K562 (cell line): ENCODE results near the gene FASLG. TPM values are rescaled to one million over a fixed set of nuclear protein-coding genes. Genes with fewer than 3 reads are reported as not detected.
A peak's percentile ranks its signal among the peaks of the same experiment; 100 is the strongest.

Experiments
- ATAC-seq: fragments of 200-7000 bp; cut with Tn5 transposase; 3 replicates; pipeline ENCODE4 v1.9.1; 2020; ENCODE audit warnings: moderate library complexity
- BruUV-seq: library from RNA; stranded (reverse); fragments of 400-500 nt; replicated peaks from 2 replicates; lab custom pipeline; 2021; lab: Mats Ljungman, UMichigan
- CTCF ChIA-PET: fragments of 300-600 bp; formaldehyde crosslinking; extraction: SDS; loops from one replicate; lab custom pipeline; 2021; ENCODE audit warnings: low intra/inter-chr PET ratio; lab: Yijun Ruan, JAX
- POLR2A ChIA-PET: fragments of 300-600, 350-650 bp; sonication (Branson Sonifier 250); formaldehyde crosslinking; extraction: SDS; loops from one replicate; lab custom pipeline; 2021; ENCODE audit warnings: antibody characterized with exemption, inconsistent platforms; lab: Yijun Ruan, JAX
- DNase-seq, 4 experiments: peaks; one replicate each; pipeline versions ENCODE4 v3.0.0 to v3.0.0-alpha.2; 2011 to 2018; ENCODE audit warnings: low spot score in 3 of 4, mixed read lengths in 3 of 4; ENCODE audit errors: extremely low read depth in 1 of 4
- FAIRE-seq: peaks from 2 replicates; lab custom pipeline; 2011; peaks lifted over from hg19 to GRCh38; lab: Jason Lieb, UNC
- H2AFZ ChIP-seq: 2 replicates; pipeline ENCODE4 v1.6.0; 2011; ENCODE audit warnings: low read depth, low read length, control low read depth, inconsistent platforms
- H3K27ac ChIP-seq: fragments of 200-600 bp; 3 replicates; pipeline ENCODE4 v1.8.0; 2011; ENCODE audit warnings: low read depth, mild to moderate bottlenecking, control low read depth, inconsistent platforms, low read length, moderate library complexity, mixed read lengths; ENCODE audit errors: extremely low read depth
- H3K27me3 ChIP-seq, 2 experiments: fragments of 300-600 bp in 1 of 2; 2 replicates in 1 of 2; 3 replicates in 1 of 2; pipeline versions ENCODE4 v1.6.0 to v1.8.0; 2011; ENCODE audit warnings: inconsistent platforms in 2 of 2, low read length in 2 of 2, mild to moderate bottlenecking in 1 of 2, mixed read lengths in 1 of 2, moderate library complexity in 1 of 2; ENCODE audit not compliant: control insufficient read depth in 2 of 2, insufficient read depth in 2 of 2
- H3K36me3 ChIP-seq: fragments of 300-600 bp; 3 replicates; pipeline ENCODE4 v1.8.0; 2011; ENCODE audit warnings: mild to moderate bottlenecking, low read length, inconsistent platforms; ENCODE audit not compliant: control insufficient read depth, insufficient read depth
- H3K4me1 ChIP-seq, 2 experiments: fragments of 200-600 bp in 1 of 2; replicated peaks in 1 of 2; 2 replicates in 1 of 2; 3 replicates in 1 of 2; pipeline versions ENCODE4 v1.5.1 to v1.8.0; 2011; ENCODE audit warnings: inconsistent platforms in 2 of 2, low read length in 2 of 2, mild to moderate bottlenecking in 1 of 2, mixed read lengths in 1 of 2, moderate library complexity in 1 of 2; ENCODE audit not compliant: control insufficient read depth in 2 of 2, insufficient read depth in 2 of 2
- H3K4me2 ChIP-seq: 2 replicates; pipeline ENCODE4 v1.6.1; 2011; ENCODE audit warnings: low read length, control low read depth, inconsistent platforms, mixed read lengths; ENCODE audit not compliant: insufficient read depth
- H3K4me3 ChIP-seq: fragments of 200-600 bp; sonication (generic), shearing (Covaris generic); 2 replicates; pipeline ENCODE4 v1.5.1; 2016; ENCODE audit warnings: control low read depth, inconsistent platforms
- H3K79me2 ChIP-seq: fragments of 200-600 bp; 3 replicates; pipeline ENCODE4 v1.8.0; 2011; ENCODE audit warnings: low read length, inconsistent platforms; ENCODE audit not compliant: control insufficient read depth, insufficient read depth
- H3K9ac ChIP-seq, 2 experiments: 2 replicates each; pipeline versions ENCODE4 v1.6.0 to v1.6.1; 2011; ENCODE audit warnings: low read depth in 2 of 2, low read length in 2 of 2, control low read depth in 1 of 2, inconsistent platforms in 1 of 2, mild to moderate bottlenecking in 1 of 2, mixed read lengths in 1 of 2; ENCODE audit not compliant: insufficient read depth in 1 of 2
- H3K9me1 ChIP-seq: one replicate; pipeline ENCODE4 v1.6.0; 2011; ENCODE audit warnings: inconsistent platforms, mild to moderate bottlenecking, low read length, moderate library complexity; ENCODE audit not compliant: control insufficient read depth, insufficient read depth
- H3K9me3 ChIP-seq: replicated peaks from 2 replicates; pipeline ENCODE4 v1.5.1; 2011; ENCODE audit warnings: low read depth, low read length, inconsistent platforms; ENCODE audit not compliant: control insufficient read depth, insufficient read depth
- H4K20me1 ChIP-seq: replicated peaks from 2 replicates; pipeline ENCODE4 v1.6.1; 2011; ENCODE audit warnings: low read length, inconsistent platforms, mixed read lengths; ENCODE audit not compliant: control insufficient read depth, insufficient read depth
- CEBPB ChIP-seq: fragments of 450-650 bp; IDR thresholded peaks from 2 replicates; pipeline ENCODE4 v1.6.1; 2016; ENCODE audit warnings: missing genetic modification characterization, missing compliant biosample characterization
- DMBX1 ChIP-seq: fragments of 250-450 bp; sonication (Bioruptor Pico); IDR thresholded peaks from 2 replicates; pipeline ENCODE4 v1.8.0; 2022; ENCODE audit warnings: inconsistent platforms, mild to moderate bottlenecking, moderate library complexity, borderline replicate concordance
- HNRNPLL ChIP-seq: fragments of 200-400 bp; formaldehyde crosslinking; IDR thresholded peaks from 2 replicates; pipeline ENCODE4 v1.6.1; 2017; ENCODE audit warnings: low read length, low read depth, mild to moderate bottlenecking; ENCODE audit not compliant: poor library complexity, severe bottlenecking
- LEF1 ChIP-seq: fragments of 450-650 bp; IDR thresholded peaks from 2 replicates; pipeline ENCODE4 v1.6.1; 2016; ENCODE audit warnings: mild to moderate bottlenecking
- MTA1 ChIP-seq: fragments of 450-650 bp; IDR thresholded peaks from 2 replicates; pipeline ENCODE4 v1.6.1; 2017; ENCODE audit warnings: borderline replicate concordance
- MXI1 ChIP-seq: IDR thresholded peaks from 2 replicates; pipeline ENCODE4 v1.6.1; 2011; ENCODE audit warnings: low read depth, mild to moderate bottlenecking, improper control_type of control experiment, low read length
- PCBP2 ChIP-seq: fragments of 200-400 bp; formaldehyde crosslinking; IDR thresholded peaks from 2 replicates; pipeline ENCODE4 v1.6.1; 2018; ENCODE audit warnings: low read length, low read depth, mild to moderate bottlenecking, moderate library complexity; ENCODE audit not compliant: poor library complexity, severe bottlenecking
- SRSF1 ChIP-seq: fragments of 200-400 bp; formaldehyde crosslinking; IDR thresholded peaks from 2 replicates; pipeline ENCODE4 v1.6.1; 2017; ENCODE audit warnings: mild to moderate bottlenecking, low read depth, low read length, moderate library complexity
- TEAD1 ChIP-seq, 2 experiments: fragments of 450-650 bp in 1 of 2; sonication (generic) in 1 of 2; formaldehyde crosslinking; IDR thresholded peaks; 2 replicates each; pipeline versions ENCODE4 v1.4.0 to v1.8.0; 2020 to 2022; ENCODE audit warnings: mild to moderate bottlenecking in 2 of 2, missing genetic modification reagents in 1 of 2
- XRCC5 ChIP-seq: fragments of 200-400 bp; formaldehyde crosslinking; IDR thresholded peaks from 2 replicates; pipeline ENCODE4 v1.6.1; 2017; ENCODE audit warnings: low read depth, mild to moderate bottlenecking, low read length
- ZNF143 ChIP-seq: sonication (generic); formaldehyde crosslinking; IDR thresholded peaks from 2 replicates; pipeline ENCODE4 v1.9.0; 2022; ENCODE audit warnings: mild to moderate bottlenecking, missing genetic modification reagents
- ZNF512 ChIP-seq: IDR thresholded peaks from 2 replicates; pipeline ENCODE4 v1.6.1; 2016; ENCODE audit warnings: missing genetic modification characterization, missing compliant biosample characterization
- WGBS: fragments of 100-300 bp; shearing (Covaris generic); methylation state at CpG from one replicate; pipeline ENCODE4 v1.1.6; 2016; ENCODE audit warnings: low coverage, mixed read lengths; ENCODE audit not compliant: insufficient coverage; ENCODE audit errors: missing lambda C conversion rate; 5-methylcytosine and 5-hydroxymethylcytosine counted together
- in situ Hi-C: fragments of 300-500 bp; cut with MboI; formaldehyde crosslinking; loops from 4 replicates; pipeline ENCODE4 v1.15.0; 2018; ENCODE audit warnings: inconsistent platforms, mixed read lengths
- intact Hi-C: fragments of 100-400 bp; cut with micrococcal nuclease; formaldehyde crosslinking; loops from 2 replicates; pipeline ENCODE4 v1.14.2; 2022
- polyA plus RNA-seq, 8 experiments: library from polyadenylated mRNA; depleted of rRNA in 4 of 8; stranded (reverse) in 5 of 8; unstranded in 3 of 8; fragments of >200 nt; fragmentation: Nextera tagmentation in 2 of 8; fragmentation: Illumina TruSeq in 1 of 8; extraction: Ambion mirVana in 2 of 8; extraction: Trizol in 1 of 8; gene quantifications; 2 replicates each; pipeline versions ENCODE4 v1.2.1 to v1.2.3, GENCODE V29; 2011 to 2014; ENCODE audit warnings: inconsistent platforms in 1 of 8, missing spikeins in 1 of 8
- total RNA-seq, 7 experiments: library from RNA; depleted of rRNA in 6 of 7; stranded (reverse); fragments of >200 nt in 6 of 7; fragmentation: Illumina TruSeq in 2 of 7; extraction: Trizol in 2 of 7; gene quantifications; 2 replicates each; pipeline versions ENCODE4 v1.2.1 to v1.2.3, GENCODE V29; 2011 to 2021; ENCODE audit warnings: low replicate concordance in 1 of 7
- TF ChIP-seq, protein P1 (sequence below): fragments of 450-650 bp; IDR thresholded peaks from 2 replicates; pipeline ENCODE4 v1.6.1; 2016; ENCODE audit warnings: mild to moderate bottlenecking
- TF ChIP-seq, protein P2 (sequence below): sonication (generic); formaldehyde crosslinking; IDR thresholded peaks from 2 replicates; pipeline ENCODE4 v1.8.0; 2022; ENCODE audit warnings: mild to moderate bottlenecking, low read depth, missing genetic modification reagents
- TF ChIP-seq, protein P3 (sequence below): fragments of 450-650 bp; IDR thresholded peaks from 2 replicates; pipeline ENCODE4 v1.6.1; 2018; ENCODE audit warnings: mild to moderate bottlenecking, low read depth; ENCODE audit not compliant: partially characterized antibody

The FASLG gene
- total and polyA plus RNA-seq, 9 of the 15 experiments (the other 6 are each of a cell fraction or from before 2014, with no cell fraction given): not detected

GRCh38 chr1:172609528-172609927 is 49.4 kb upstream of the FASLG start:
- H3K9me3 ChIP-seq: no peaks in the 10 kb centered on the region
- no peaks in the 10 kb centered on the region for H3K27me3 ChIP-seq
- ChIA-PET CTCF (interaction anchor here (1.0 to 1.6 kb wide), 2 partner anchors 110 to 180 kb away, joined by 3 to 17 read pairs; no protein-coding TSS in a partner anchor), POLR2A (interaction anchor here (0.8 kb wide), 1 partner anchor 77 kb away, joined by 3 read pairs; the partner anchor contains the start of gene SUCO)
- ATAC-seq (peak; percentile 76; the same call in 2 of the 3 replicates), DNase-seq (peak in 2 of 4 experiments; percentile 27 to 31), FAIRE-seq (no peak)
- H3K4me3 ChIP-seq: no peak overlapping the region
- no peak overlapping the region for H3K27ac ChIP-seq
- H4K20me1 ChIP-seq: no peaks in the 10 kb centered on the region
- peaks cover 20% of the 10 kb centered on the region; the same call in 2 of the 3 replicates for H3K36me3 ChIP-seq
- in situ Hi-C loops (no loop called here), intact Hi-C loops (loop anchor here (1.0 kb wide), 1 partner anchor 110 kb away; no protein-coding TSS in a partner anchor)
- H3K9me1 ChIP-seq: no peaks in the 10 kb centered on the region
- peaks cover 0 to 5% of the 10 kb centered on the region in 2 experiments; a peak in 2 of 5 replicates for H3K4me1 ChIP-seq
- no peaks in the 10 kb centered on the region for H3K79me2 ChIP-seq
- no peak overlapping the region for H2AFZ ChIP-seq
- WGBS: 84% methylated on average over 3 of the region's 3 CpGs
- H3K4me2 ChIP-seq: no peak overlapping the region
- no TSS peak for BruUV-seq
- no peak overlapping the region for H3K9ac ChIP-seq
- no peak for TF ChIP-seq TEAD1 (CRISPR knock-in tag; IDR thresholded peaks at IDR 0.05)
- TF ChIP-seq ZNF512 (tag): no peak
- no peak for TF ChIP-seq PCBP2
- TF ChIP-seq LEF1: no peak
- TF ChIP-seq ZNF143 (CRISPR knock-in tag): no peak
- no peak for TF ChIP-seq HNRNPLL
- TF ChIP-seq, protein P1, sequence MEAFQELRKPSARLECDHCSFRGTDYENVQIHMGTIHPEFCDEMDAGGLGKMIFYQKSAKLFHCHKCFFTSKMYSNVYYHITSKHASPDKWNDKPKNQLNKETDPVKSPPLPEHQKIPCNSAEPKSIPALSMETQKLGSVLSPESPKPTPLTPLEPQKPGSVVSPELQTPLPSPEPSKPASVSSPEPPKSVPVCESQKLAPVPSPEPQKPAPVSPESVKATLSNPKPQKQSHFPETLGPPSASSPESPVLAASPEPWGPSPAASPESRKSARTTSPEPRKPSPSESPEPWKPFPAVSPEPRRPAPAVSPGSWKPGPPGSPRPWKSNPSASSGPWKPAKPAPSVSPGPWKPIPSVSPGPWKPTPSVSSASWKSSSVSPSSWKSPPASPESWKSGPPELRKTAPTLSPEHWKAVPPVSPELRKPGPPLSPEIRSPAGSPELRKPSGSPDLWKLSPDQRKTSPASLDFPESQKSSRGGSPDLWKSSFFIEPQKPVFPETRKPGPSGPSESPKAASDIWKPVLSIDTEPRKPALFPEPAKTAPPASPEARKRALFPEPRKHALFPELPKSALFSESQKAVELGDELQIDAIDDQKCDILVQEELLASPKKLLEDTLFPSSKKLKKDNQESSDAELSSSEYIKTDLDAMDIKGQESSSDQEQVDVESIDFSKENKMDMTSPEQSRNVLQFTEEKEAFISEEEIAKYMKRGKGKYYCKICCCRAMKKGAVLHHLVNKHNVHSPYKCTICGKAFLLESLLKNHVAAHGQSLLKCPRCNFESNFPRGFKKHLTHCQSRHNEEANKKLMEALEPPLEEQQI: no peak
- TF ChIP-seq MXI1: no peak
- TF ChIP-seq XRCC5: no peak
- TF ChIP-seq, protein P2, sequence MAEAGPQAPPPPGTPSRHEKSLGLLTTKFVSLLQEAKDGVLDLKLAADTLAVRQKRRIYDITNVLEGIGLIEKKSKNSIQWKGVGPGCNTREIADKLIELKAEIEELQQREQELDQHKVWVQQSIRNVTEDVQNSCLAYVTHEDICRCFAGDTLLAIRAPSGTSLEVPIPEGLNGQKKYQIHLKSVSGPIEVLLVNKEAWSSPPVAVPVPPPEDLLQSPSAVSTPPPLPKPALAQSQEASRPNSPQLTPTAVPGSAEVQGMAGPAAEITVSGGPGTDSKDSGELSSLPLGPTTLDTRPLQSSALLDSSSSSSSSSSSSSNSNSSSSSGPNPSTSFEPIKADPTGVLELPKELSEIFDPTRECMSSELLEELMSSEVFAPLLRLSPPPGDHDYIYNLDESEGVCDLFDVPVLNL (CRISPR knock-in tag): no peak
- TF ChIP-seq SRSF1: no peak
- TF ChIP-seq MTA1: no peak
- TF ChIP-seq CEBPB (tag): no peak
- TF ChIP-seq, protein P3, sequence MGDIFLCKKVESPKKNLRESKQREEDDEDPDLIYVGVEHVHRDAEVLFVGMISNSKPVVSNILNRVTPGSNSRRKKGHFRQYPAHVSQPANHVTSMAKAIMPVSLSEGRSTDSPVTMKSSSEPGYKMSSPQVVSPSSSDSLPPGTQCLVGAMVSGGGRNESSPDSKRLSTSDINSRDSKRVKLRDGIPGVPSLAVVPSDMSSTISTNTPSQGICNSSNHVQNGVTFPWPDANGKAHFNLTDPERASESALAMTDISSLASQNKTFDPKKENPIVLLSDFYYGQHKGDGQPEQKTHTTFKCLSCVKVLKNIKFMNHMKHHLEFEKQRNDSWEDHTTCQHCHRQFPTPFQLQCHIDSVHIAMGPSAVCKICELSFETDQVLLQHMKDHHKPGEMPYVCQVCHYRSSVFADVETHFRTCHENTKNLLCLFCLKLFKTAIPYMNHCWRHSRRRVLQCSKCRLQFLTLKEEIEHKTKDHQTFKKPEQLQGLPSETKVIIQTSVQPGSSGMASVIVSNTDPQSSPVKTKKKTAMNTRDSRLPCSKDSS: no peak
- TF ChIP-seq DMBX1 (CRISPR knock-in tag): no peak
